PFSK-1 (cell line): ENCODE measurements around the gene WDR31.

Experiments used
- FOXP2 ChIP-seq: optimal IDR thresholded peaks from 2 replicates; pipeline ENCODE3; 2011; ENCODE audit warnings: borderline replicate concordance, control low read depth, inconsistent platforms; ENCODE audit not compliant: insufficient read depth; ENCODE audit errors: extremely low read length, extremely low read depth
- POLR2AphosphoS5 ChIP-seq: IDR thresholded peaks from 2 replicates; pipeline ENCODE4 v1.6.1; 2012; ENCODE audit warnings: low read depth, mild to moderate bottlenecking, control low read depth, low read length, moderate library complexity
- REST ChIP-seq, 2 experiments: IDR thresholded peaks; 2 replicates each; pipeline versions ENCODE4 v1.6.1 to v1.8.0; 2011 to 2012; ENCODE audit warnings: low read depth in 2 of 2, low read length in 2 of 2, control low read depth in 1 of 2, inconsistent platforms in 1 of 2, mild to moderate bottlenecking in 1 of 2, moderate library complexity in 1 of 2; ENCODE audit not compliant: insufficient read depth in 1 of 2
- SIN3A ChIP-seq: IDR thresholded peaks from 2 replicates; pipeline ENCODE4 v1.6.1; 2012; ENCODE audit warnings: mild to moderate bottlenecking, low read length, moderate library complexity, borderline replicate concordance; ENCODE audit not compliant: insufficient read depth

GRCh38 chr9:113363336-113363735 is 23.3 kb upstream of the WDR31 start:
- TF ChIP-seq REST (IDR thresholded peaks at IDR 0.05; ENCODE audit: insufficient read depth in 1 of 2, low read depth in 2 of 2, low read length in 2 of 2) (no peak), FOXP2 (no peak), POLR2AphosphoS5 (no peak), SIN3A (no peak)
